HCT116 (cell line): ENCODE data around the gene EML1.

Source experiments
- EZH2phosphoT487 ChIP-seq: fragments of 200-600 bp; IDR thresholded peaks from 2 replicates; pipeline ENCODE4 v1.6.1; 2018; ENCODE audit warnings: antibody characterized with exemption, borderline replicate concordance
- JUND ChIP-seq: IDR thresholded peaks from 2 replicates; pipeline ENCODE4 v1.6.1; 2012
- POLR2A ChIP-seq: IDR thresholded peaks from 2 replicates; pipeline ENCODE4 v1.7.0; 2011; ENCODE audit warnings: borderline replicate concordance; ENCODE audit not compliant: insufficient read depth, insufficient read length; ENCODE audit errors: extremely low read depth
- ZNF274 ChIP-seq: fragments of 200-500 bp; sonication (Bioruptor generic); IDR thresholded peaks from 2 replicates; pipeline ENCODE4 v1.6.1; 2014; ENCODE audit warnings: mild to moderate bottlenecking, low read depth, low read length, inconsistent platforms
- TF ChIP-seq, protein P1 (sequence below), 3 experiments: fragments of 200-600 bp in 1 of 3; sonication (generic) in 1 of 3; IDR thresholded peaks in 2 of 3; conservative IDR thresholded peaks in 1 of 3; 2 replicates each; pipeline ENCODE4 v1.5.1; 2012 to 2017; ENCODE audit warnings: low read depth in 2 of 3, low read length in 2 of 3, antibody characterized with exemption in 1 of 3, borderline replicate concordance in 1 of 3, control low read depth in 1 of 3, mild to moderate bottlenecking in 1 of 3, mixed read lengths in 1 of 3, mixed run types in 1 of 3, moderate library complexity in 1 of 3; ENCODE audit not compliant: insufficient read depth in 1 of 3
- TF ChIP-seq, protein P2 (sequence below): IDR thresholded peaks from 2 replicates; pipeline ENCODE4 v1.6.1; 2012

DNA sequence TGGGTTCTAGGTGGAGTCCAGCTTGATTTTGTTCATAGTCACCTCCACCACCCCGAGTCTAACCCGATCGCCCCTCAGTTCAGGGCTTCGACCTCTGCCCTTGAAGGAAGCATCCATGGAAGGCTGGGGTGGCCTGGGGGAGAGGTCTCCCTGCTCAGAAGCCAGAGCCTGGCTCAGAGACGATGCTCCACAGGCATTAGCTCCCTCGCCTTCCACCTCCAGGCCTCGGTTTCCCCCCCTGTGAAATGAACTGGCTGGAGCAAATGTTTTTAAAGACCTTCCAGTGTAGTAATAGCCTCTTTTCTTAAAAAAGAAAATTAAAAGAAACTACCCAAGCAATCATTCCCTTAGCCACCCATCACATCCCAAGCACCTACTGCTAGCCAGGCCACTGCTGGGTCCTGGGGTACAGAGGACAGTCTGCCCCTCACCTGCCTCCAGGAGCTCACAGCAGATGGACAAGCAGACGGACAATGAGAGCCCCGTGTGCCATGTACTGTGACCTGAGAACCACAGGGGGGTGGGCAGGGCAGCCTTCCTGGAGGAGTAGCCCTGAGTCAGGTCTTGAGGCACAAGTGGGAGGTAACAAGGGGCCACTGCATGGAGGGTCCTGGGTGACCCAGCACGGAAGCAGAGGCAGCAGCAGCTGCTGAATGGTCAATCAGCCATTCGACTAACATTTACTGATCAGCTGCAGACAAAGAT, 42.3 kb upstream of the EML1 start:
- TF ChIP-seq, protein P1, sequence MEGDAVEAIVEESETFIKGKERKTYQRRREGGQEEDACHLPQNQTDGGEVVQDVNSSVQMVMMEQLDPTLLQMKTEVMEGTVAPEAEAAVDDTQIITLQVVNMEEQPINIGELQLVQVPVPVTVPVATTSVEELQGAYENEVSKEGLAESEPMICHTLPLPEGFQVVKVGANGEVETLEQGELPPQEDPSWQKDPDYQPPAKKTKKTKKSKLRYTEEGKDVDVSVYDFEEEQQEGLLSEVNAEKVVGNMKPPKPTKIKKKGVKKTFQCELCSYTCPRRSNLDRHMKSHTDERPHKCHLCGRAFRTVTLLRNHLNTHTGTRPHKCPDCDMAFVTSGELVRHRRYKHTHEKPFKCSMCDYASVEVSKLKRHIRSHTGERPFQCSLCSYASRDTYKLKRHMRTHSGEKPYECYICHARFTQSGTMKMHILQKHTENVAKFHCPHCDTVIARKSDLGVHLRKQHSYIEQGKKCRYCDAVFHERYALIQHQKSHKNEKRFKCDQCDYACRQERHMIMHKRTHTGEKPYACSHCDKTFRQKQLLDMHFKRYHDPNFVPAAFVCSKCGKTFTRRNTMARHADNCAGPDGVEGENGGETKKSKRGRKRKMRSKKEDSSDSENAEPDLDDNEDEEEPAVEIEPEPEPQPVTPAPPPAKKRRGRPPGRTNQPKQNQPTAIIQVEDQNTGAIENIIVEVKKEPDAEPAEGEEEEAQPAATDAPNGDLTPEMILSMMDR (IDR thresholded peaks at IDR 0.05 in 2 of 3, conservative IDR thresholded peaks at IDR 0.05 in 1 of 3; ENCODE audit: borderline replicate concordance in 1 of 3, insufficient read depth in 1 of 3, low read depth in 2 of 3, low read length in 2 of 3) = no peak
- TF ChIP-seq, protein P2, sequence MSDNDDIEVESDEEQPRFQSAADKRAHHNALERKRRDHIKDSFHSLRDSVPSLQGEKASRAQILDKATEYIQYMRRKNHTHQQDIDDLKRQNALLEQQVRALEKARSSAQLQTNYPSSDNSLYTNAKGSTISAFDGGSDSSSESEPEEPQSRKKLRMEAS = no peak
- no peak for TF ChIP-seq JUND
- no peak for TF ChIP-seq POLR2A
- TF ChIP-seq EZH2phosphoT487 = no peak
- no peak for TF ChIP-seq ZNF274
